ENCODE results near the gene TMEM161B.
"Not testable (repeated sequence)": the region's sequence is repeated elsewhere in the genome, so short reads cannot be mapped to it uniquely, and the experiment has no call there.

TMEM161B gene

GRCh38 chr5:88183255-88183654, 85.4 kb downstream of the TMEM161B start:
- DNase-seq (ENCODE audit: low read depth) = no peak

DNA sequence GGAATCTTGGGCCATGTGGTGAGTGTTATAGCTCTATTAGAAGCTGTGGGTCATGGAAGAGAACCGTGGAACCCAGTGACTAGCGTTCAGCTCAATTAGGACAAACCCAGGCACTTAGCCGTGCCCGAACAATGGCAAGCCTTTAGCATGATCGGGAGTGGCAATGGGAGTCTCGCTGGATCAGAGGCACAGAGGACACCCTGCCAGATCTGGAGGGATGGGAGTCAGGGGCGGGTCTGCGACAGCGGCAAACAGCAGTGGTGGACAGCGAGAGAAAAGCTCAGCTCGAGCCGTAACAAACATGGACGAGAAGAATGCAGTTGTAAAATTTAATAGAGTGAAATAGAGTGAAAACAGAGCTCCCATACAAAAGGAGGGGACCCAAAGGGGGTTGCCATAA, 91.2 kb downstream of the TMEM161B start:
- not testable (repeated sequence) for DNase-seq (ENCODE audit: low read depth)

- no peak for DNase-seq (ENCODE audit: low read depth)
Measured at GRCh38 chr5:88172847-88173758, 95.5 kb downstream of the TMEM161B start.

GRCh38 chr5:88159591-88159990, 109.1 kb downstream of the TMEM161B start:
- no peak for DNase-seq (ENCODE audit: low read depth)

DNA sequence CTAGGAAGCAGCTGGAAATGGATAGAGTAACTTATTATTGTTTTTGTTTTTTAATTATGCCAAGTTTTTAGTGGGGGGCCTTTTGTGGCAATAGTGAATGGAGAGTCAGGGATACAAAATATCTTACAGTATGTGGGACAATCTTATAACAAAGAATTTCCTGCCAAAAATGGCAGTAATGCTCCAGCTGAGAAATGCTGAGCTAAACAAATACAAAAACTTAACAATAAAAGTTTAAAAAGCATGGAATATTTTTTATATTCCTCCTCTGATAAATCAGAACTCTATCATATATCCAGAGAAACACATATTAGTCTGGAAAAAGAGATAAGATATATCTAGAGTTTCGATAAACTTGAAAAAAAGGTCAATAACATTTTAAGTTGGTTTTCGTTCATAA, 110.6 kb downstream of the TMEM161B start:
- DNase-seq (ENCODE audit: low read depth) = no peak

DNA sequence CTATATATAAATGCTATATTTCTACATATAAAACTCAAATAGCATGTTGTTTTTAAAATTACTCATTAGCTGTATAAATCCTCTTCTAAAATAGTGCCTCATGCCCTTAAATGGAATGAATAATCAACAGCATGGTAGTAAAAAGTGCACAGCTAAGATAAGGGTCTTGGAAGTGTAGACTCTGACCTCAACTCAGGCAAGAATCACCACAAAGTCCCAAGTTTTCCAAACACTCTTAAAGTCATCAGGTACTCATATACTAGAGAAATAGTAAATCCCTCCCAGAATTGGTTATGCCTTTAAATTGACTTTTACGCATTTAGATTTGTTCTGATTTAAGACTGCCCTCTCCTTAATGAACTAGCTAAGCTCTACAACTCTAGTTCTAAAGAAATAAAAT, 113.8 kb downstream of the TMEM161B start:
- DNase-seq (ENCODE audit: low read depth) = no peak

DNA sequence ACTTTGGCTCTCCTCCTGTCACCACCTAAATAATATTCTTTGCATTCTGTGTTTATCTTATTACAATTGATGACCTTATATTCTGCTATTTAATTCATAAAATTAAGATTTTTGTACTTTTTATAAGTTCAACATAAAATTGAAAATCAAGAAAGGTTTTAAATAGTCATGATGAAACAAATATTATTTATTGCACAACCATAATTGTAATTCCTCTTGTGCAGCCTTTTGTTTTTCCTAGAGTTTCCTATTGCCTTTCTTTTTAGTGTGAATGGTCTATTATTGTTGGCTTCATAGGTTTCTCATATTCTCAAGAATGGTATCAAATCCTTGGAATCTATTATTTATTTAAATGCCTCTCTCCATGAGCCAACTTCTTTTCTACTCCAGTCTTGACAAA, 117.9 kb downstream of the TMEM161B start:
- no peak for DNase-seq (ENCODE audit: low read depth)

- no peak for DNase-seq (ENCODE audit: low read depth)
Measured at GRCh38 chr5:88145611-88146467, 122.8 kb downstream of the TMEM161B start.

DNA sequence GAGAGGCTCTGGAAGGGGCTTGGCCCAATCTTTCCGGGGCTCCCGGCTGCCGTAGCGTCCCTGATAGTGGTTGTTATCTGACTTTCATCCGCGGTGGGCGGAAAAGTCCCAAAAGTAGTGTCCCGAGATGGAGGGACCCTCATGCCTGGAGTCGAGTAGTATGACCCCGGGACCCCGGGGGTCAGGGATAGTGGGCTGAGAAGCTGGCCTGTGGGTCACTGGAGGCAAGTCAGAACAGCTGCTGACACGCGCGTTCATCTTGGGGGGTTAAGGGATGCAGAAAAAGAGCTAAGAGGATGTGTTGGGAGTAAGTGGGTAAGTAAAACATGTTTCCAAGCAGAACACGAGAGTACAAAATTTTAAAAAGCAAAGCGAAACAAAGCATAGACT, 123.4 kb downstream of the TMEM161B start:
- DNase-seq (ENCODE audit: low read depth) = no peak

Data from activated T-helper 9 cell treated with anti-CD3 and anti-CD28 coated beads, Interleukin-2, amount 50 U/mL, for 16 hours (primary cell).